GM23338 (cell line): ENCODE measurements around the gene DZIP1. TPM values are rescaled to one million over a fixed set of nuclear protein-coding genes. Genes with fewer than 3 reads are reported as not detected.

ENCODE experiments used
- ATAC-seq: fragments of 200-7000 bp; cut with Tn5 transposase; 3 replicates; pipeline ENCODE4 v1.9.1; 2020
- DNase-seq: peaks from one replicate; pipeline ENCODE4 v3.0.0-alpha.2; 2015; ENCODE audit warnings: low spot score
- H2AFZ ChIP-seq: fragments of 200-600 bp; sonication (generic); 2 replicates; pipeline ENCODE4 v1.8.0; 2016; ENCODE audit warnings: antibody characterized with exemption, mild to moderate bottlenecking, moderate library complexity
- H3F3A ChIP-seq: fragments of 200-600 bp; sonication (generic); replicated peaks from 2 replicates; pipeline ENCODE4 v1.8.0; 2017; ENCODE audit warnings: antibody characterized with exemption, mixed run types, low read depth
- H3K27ac ChIP-seq: fragments of 200-600 bp; sonication (generic); 2 replicates; pipeline ENCODE4 v1.6.1; 2016; ENCODE audit warnings: low read depth
- H3K27me3 ChIP-seq: fragments of 200-600 bp; sonication (generic); 2 replicates; pipeline ENCODE4 v1.8.0; 2016; ENCODE audit warnings: mild to moderate bottlenecking, mixed run types, moderate library complexity; ENCODE audit not compliant: insufficient read depth
- H3K36me3 ChIP-seq: fragments of 200-600 bp; sonication (generic); 2 replicates; pipeline ENCODE4 v1.8.0; 2016; ENCODE audit warnings: mild to moderate bottlenecking; ENCODE audit not compliant: insufficient read depth
- H3K4me1 ChIP-seq: fragments of 200-600 bp; sonication (generic); 2 replicates; pipeline ENCODE4 v1.8.0; 2016; ENCODE audit warnings: mild to moderate bottlenecking, moderate library complexity; ENCODE audit not compliant: insufficient read depth
- H3K4me2 ChIP-seq: fragments of 200-600 bp; sonication (generic); 2 replicates; pipeline ENCODE4 v1.7.1; 2017; ENCODE audit warnings: mixed run types
- H3K4me3 ChIP-seq: fragments of 200-600 bp; sonication (generic); 2 replicates; pipeline ENCODE4 v1.6.1; 2016; ENCODE audit warnings: mixed run types
- H3K79me2 ChIP-seq: fragments of 200-600 bp; sonication (generic); replicated peaks from 2 replicates; pipeline ENCODE4 v1.8.0; 2017; ENCODE audit warnings: mild to moderate bottlenecking; ENCODE audit not compliant: insufficient read depth
- H3K9me2 ChIP-seq: fragments of 200-600 bp; sonication (generic); 2 replicates; pipeline ENCODE4 v1.8.0; 2017; ENCODE audit not compliant: insufficient read depth
- H4K20me1 ChIP-seq: fragments of 200-600 bp; sonication (generic); replicated peaks from 2 replicates; pipeline ENCODE4 v1.8.0; 2017; ENCODE audit warnings: mild to moderate bottlenecking; ENCODE audit not compliant: insufficient read depth
- H3K27ac Mint-ChIP-seq: 2 replicates; pipeline ENCODE4 v1.8.0; 2020; ENCODE audit warnings: inconsistent platforms, mild to moderate bottlenecking, moderate library complexity, mixed read lengths
- H3K27me3 Mint-ChIP-seq: 3 replicates; pipeline ENCODE4 v1.8.0; 2022; ENCODE audit warnings: low read depth, mild to moderate bottlenecking, moderate library complexity, mixed read lengths, inconsistent platforms; ENCODE audit not compliant: insufficient read depth, poor library complexity
- H3K36me3 Mint-ChIP-seq: 3 replicates; pipeline ENCODE4 v1.8.0; 2021; ENCODE audit warnings: low read depth, mild to moderate bottlenecking, inconsistent platforms, moderate library complexity, mixed read lengths
- H3K4me1 Mint-ChIP-seq: 3 replicates; pipeline ENCODE4 v1.8.0; 2020; ENCODE audit warnings: mild to moderate bottlenecking, inconsistent platforms, mixed read lengths
- H3K4me3 Mint-ChIP-seq: 3 replicates; pipeline ENCODE4 v1.8.0; 2021; ENCODE audit warnings: moderate library complexity, mild to moderate bottlenecking, inconsistent platforms, mixed read lengths
- H3K9me3 Mint-ChIP-seq: 3 replicates; pipeline ENCODE4 v1.8.0; 2020; ENCODE audit warnings: moderate library complexity, mild to moderate bottlenecking, inconsistent platforms, mixed read lengths
- CREB1 ChIP-seq: fragments of 250-450 bp; sonication (Bioruptor Pico); IDR thresholded peaks from 2 replicates; pipeline ENCODE4 v1.5.0; 2020; ENCODE audit warnings: low read depth, mild to moderate bottlenecking, moderate library complexity
- EZH2phosphoT487 ChIP-seq: fragments of 200-600 bp; sonication (generic); IDR thresholded peaks from one replicate; pipeline ENCODE4 v1.8.1; 2018; ENCODE audit warnings: antibody characterized with exemption; ENCODE audit not compliant: unreplicated experiment
- JUNB ChIP-seq: IDR thresholded peaks from one replicate; pipeline ENCODE4 v1.6.1; 2016; ENCODE audit warnings: antibody characterized with exemption; ENCODE audit not compliant: unreplicated experiment
- NANOG ChIP-seq: IDR thresholded peaks from 2 replicates; pipeline ENCODE4 v1.6.1; 2016; ENCODE audit warnings: antibody characterized with exemption, borderline replicate concordance
- POLR2AphosphoS5 ChIP-seq: IDR thresholded peaks from 2 replicates; pipeline ENCODE4 v1.6.1; 2016; ENCODE audit warnings: antibody characterized with exemption, low read depth
- STAT1 ChIP-seq: IDR thresholded peaks from one replicate; pipeline ENCODE4 v1.6.1; 2016; ENCODE audit warnings: antibody characterized with exemption; ENCODE audit not compliant: unreplicated experiment
- ZNF114 ChIP-seq: fragments of 250-450 bp; sonication (Bioruptor Pico); IDR thresholded peaks from 2 replicates; pipeline ENCODE4 v1.5.0; 2020; ENCODE audit warnings: mild to moderate bottlenecking, moderate library complexity
- ZNF331 ChIP-seq: fragments of 250-450 bp; sonication (Bioruptor Pico); IDR thresholded peaks from 2 replicates; pipeline ENCODE4 v1.5.0; 2020; ENCODE audit warnings: low read depth, mild to moderate bottlenecking, moderate library complexity
- polyA plus RNA-seq: library from polyadenylated mRNA; unstranded; fragments of >200 nt; fragmentation: Nextera tagmentation; extraction: Ambion mirVana; gene quantifications from 2 replicates; pipeline ENCODE4 v1.2.1, GENCODE V29; 2016
- total RNA-seq: library from RNA; depleted of rRNA; stranded (reverse); fragments of >200 nt; shearing (Covaris generic); gene quantifications from 2 replicates; pipeline ENCODE4 v1.2.3, GENCODE V29; 2014
- TF ChIP-seq, protein P1 (sequence below): IDR thresholded peaks from one replicate; pipeline ENCODE4 v1.6.1; 2018; ENCODE audit warnings: antibody characterized with exemption; ENCODE audit not compliant: unreplicated experiment
- TF ChIP-seq, protein P2 (sequence below): IDR thresholded peaks from 2 replicates; pipeline ENCODE4 v1.6.1; 2016; ENCODE audit warnings: antibody characterized with exemption
- TF ChIP-seq, protein P3 (sequence below), 2 experiments: fragments of 200-600 bp in 1 of 2; sonication (generic) in 1 of 2; conservative IDR thresholded peaks; 2 replicates each; pipeline versions ENCODE4 v1.5.1 to v1.6.1; 2016 to 2017; ENCODE audit warnings: antibody characterized with exemption in 2 of 2, low read depth in 2 of 2, mild to moderate bottlenecking in 2 of 2, moderate library complexity in 1 of 2

DZIP1 gene
- total and polyA plus RNA-seq, 2 experiments from 2014 or later, result 10.6 to 24.2 TPM

DNA sequence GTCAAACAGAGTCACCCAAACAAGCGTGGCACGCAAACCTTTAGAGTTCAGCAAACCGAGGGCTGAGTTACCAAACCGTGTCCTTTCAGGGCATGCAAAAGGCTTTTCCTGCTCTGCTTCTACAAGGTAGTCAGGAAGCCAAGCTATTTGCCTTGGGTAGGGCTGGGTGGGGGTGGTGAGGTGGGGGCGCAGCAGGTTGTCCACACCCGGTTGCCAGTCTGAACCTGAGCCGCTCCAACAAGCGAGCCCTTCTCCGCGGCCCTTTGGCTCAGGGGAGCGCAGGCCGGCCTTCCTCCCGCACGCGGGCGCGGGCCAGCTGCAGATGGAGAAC, 92.3 kb downstream of the DZIP1 start:
- no peaks in the 10 kb centered on the region for H3K9me2 ChIP-seq
- H3K36me3 Mint-ChIP-seq, result no peaks in the 10 kb centered on the region; the same call in 2 of the 3 replicates
- H3K4me3 ChIP-seq, result peak overlapping the region; percentile 90
- peaks cover 28% of the 10 kb centered on the region for H3K4me1 ChIP-seq
- H3K4me2 ChIP-seq, result peak overlapping the region; percentile 96
- H3K27me3 ChIP-seq, result no peaks in the 10 kb centered on the region
- no peaks in the 10 kb centered on the region for H3K36me3 ChIP-seq
- ATAC-seq, result no peak
- H3K79me2 ChIP-seq, result peaks cover 17% of the 10 kb centered on the region
- no peaks in the 10 kb centered on the region for H3F3A ChIP-seq
- no peak overlapping the region for H3K27ac ChIP-seq
- peak overlapping the region; percentile 62 for H3K4me3 Mint-ChIP-seq
- TF ChIP-seq CREB1 (CRISPR knock-in tag), result no peak
- no peaks in the 10 kb centered on the region for H4K20me1 ChIP-seq
- H3K27ac Mint-ChIP-seq, result no peak overlapping the region
- H3K27me3 Mint-ChIP-seq, result no peaks in the 10 kb centered on the region
- DNase-seq, result no peak
- H3K4me1 Mint-ChIP-seq, result peaks cover 46% of the 10 kb centered on the region
- H3K9me3 Mint-ChIP-seq, result no peaks in the 10 kb centered on the region
- H2AFZ ChIP-seq, result peak overlapping the region; percentile 97; the same call in 1 of the 2 replicates

DNA sequence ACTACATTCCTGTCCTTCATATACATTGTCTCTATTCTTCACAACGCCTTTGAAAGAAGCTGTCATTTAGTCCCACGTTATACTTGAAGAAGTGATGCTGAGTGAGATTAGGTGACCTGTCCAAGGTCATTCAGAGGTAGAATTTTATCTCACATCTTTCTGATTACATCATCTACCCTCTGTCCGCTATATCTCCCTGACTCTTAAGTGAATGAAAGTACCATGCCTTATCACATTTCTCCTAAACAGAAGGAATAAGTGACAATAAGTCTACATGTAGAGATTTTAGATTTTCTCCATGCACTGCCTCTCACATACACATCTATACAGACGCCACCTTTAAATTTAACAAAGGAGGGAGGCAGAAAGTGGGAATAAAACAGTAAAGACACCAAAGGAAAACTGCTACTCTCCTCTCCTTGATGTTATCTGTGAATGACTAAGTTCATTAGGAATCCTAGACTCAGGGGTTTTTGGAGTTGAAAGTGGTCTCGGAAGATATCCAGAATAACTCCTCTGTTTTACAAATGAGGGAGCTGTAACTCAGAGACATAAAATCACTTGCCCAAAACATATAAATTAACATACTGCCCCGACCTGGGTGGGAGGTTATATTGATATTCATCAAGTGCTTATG, 96.9 kb downstream of the DZIP1 start:
- H3K79me2 ChIP-seq, result no peaks in the 10 kb centered on the region
- no peak for ATAC-seq
- Mint-ChIP-seq H3K9me3 (no peaks in the 10 kb centered on the region), H3K27ac (no peak overlapping the region), H3K4me1 (peaks cover 32% of the 10 kb centered on the region), H3K4me3 (no peak overlapping the region), H3K36me3 (no peaks in the 10 kb centered on the region; the same call in 2 of the 3 replicates), H3K27me3 (no peaks in the 10 kb centered on the region)
- H4K20me1 ChIP-seq, result no peaks in the 10 kb centered on the region
- H3K4me1 ChIP-seq, result peaks cover 15% of the 10 kb centered on the region
- H3K36me3 ChIP-seq, result no peaks in the 10 kb centered on the region
- no peaks in the 10 kb centered on the region for H3K27me3 ChIP-seq
- H3K9me2 ChIP-seq, result no peaks in the 10 kb centered on the region
- no peak overlapping the region for H3K4me3 ChIP-seq
- no peak overlapping the region for H3K27ac ChIP-seq
- no peaks in the 10 kb centered on the region for H3F3A ChIP-seq
- no peak for DNase-seq
- 0 out of 2 replicates have a peak overlapping the region, but pooled peaks have one; percentile 81 for H2AFZ ChIP-seq
- H3K4me2 ChIP-seq, result no peak overlapping the region
- TF ChIP-seq NANOG (no peak), EZH2phosphoT487 (no peak), ZNF331 (CRISPR knock-in tag) (no peak), ZNF114 (CRISPR knock-in tag) (no peak), STAT1 (no peak), POLR2AphosphoS5 (no peak), JUNB (no peak)
- TF ChIP-seq, protein P1, sequence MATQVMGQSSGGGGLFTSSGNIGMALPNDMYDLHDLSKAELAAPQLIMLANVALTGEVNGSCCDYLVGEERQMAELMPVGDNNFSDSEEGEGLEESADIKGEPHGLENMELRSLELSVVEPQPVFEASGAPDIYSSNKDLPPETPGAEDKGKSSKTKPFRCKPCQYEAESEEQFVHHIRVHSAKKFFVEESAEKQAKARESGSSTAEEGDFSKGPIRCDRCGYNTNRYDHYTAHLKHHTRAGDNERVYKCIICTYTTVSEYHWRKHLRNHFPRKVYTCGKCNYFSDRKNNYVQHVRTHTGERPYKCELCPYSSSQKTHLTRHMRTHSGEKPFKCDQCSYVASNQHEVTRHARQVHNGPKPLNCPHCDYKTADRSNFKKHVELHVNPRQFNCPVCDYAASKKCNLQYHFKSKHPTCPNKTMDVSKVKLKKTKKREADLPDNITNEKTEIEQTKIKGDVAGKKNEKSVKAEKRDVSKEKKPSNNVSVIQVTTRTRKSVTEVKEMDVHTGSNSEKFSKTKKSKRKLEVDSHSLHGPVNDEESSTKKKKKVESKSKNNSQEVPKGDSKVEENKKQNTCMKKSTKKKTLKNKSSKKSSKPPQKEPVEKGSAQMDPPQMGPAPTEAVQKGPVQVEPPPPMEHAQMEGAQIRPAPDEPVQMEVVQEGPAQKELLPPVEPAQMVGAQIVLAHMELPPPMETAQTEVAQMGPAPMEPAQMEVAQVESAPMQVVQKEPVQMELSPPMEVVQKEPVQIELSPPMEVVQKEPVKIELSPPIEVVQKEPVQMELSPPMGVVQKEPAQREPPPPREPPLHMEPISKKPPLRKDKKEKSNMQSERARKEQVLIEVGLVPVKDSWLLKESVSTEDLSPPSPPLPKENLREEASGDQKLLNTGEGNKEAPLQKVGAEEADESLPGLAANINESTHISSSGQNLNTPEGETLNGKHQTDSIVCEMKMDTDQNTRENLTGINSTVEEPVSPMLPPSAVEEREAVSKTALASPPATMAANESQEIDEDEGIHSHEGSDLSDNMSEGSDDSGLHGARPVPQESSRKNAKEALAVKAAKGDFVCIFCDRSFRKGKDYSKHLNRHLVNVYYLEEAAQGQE, result no peak
- TF ChIP-seq, protein P2, sequence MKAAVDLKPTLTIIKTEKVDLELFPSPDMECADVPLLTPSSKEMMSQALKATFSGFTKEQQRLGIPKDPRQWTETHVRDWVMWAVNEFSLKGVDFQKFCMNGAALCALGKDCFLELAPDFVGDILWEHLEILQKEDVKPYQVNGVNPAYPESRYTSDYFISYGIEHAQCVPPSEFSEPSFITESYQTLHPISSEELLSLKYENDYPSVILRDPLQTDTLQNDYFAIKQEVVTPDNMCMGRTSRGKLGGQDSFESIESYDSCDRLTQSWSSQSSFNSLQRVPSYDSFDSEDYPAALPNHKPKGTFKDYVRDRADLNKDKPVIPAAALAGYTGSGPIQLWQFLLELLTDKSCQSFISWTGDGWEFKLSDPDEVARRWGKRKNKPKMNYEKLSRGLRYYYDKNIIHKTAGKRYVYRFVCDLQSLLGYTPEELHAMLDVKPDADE, result no peak
- TF ChIP-seq, protein P3, sequence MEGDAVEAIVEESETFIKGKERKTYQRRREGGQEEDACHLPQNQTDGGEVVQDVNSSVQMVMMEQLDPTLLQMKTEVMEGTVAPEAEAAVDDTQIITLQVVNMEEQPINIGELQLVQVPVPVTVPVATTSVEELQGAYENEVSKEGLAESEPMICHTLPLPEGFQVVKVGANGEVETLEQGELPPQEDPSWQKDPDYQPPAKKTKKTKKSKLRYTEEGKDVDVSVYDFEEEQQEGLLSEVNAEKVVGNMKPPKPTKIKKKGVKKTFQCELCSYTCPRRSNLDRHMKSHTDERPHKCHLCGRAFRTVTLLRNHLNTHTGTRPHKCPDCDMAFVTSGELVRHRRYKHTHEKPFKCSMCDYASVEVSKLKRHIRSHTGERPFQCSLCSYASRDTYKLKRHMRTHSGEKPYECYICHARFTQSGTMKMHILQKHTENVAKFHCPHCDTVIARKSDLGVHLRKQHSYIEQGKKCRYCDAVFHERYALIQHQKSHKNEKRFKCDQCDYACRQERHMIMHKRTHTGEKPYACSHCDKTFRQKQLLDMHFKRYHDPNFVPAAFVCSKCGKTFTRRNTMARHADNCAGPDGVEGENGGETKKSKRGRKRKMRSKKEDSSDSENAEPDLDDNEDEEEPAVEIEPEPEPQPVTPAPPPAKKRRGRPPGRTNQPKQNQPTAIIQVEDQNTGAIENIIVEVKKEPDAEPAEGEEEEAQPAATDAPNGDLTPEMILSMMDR (conservative IDR thresholded peaks at IDR 0.05; ENCODE audit: low read depth in 2 of 2), result no peak
